ENCODE measurements around the gene PLXNA4.

DNA sequence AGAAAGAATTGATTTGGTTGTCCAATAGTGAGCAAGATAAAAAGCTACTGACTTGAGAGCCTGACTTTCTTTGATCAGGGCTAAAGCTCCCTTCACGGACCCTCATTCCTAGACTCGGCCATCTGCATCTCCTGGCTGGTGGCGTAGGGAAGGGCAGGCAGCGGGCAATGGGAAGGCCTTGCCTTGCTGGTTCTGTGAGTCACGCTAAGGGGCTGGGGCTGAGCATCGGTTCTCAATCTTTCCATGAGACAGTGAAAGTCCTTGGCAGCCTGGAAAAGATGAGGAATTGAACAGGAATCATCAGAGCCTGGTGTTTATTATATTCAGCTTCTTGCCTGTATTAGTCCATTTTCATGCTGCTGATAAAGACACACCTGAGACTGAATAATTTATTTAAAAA, 475.3 kb downstream of the PLXNA4 start:
- TF ChIP-seq, protein P1, sequence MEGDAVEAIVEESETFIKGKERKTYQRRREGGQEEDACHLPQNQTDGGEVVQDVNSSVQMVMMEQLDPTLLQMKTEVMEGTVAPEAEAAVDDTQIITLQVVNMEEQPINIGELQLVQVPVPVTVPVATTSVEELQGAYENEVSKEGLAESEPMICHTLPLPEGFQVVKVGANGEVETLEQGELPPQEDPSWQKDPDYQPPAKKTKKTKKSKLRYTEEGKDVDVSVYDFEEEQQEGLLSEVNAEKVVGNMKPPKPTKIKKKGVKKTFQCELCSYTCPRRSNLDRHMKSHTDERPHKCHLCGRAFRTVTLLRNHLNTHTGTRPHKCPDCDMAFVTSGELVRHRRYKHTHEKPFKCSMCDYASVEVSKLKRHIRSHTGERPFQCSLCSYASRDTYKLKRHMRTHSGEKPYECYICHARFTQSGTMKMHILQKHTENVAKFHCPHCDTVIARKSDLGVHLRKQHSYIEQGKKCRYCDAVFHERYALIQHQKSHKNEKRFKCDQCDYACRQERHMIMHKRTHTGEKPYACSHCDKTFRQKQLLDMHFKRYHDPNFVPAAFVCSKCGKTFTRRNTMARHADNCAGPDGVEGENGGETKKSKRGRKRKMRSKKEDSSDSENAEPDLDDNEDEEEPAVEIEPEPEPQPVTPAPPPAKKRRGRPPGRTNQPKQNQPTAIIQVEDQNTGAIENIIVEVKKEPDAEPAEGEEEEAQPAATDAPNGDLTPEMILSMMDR (conservative IDR thresholded peaks at IDR 0.05) = no peak
- TF ChIP-seq EZH2 (IDR thresholded peaks at IDR 0.05; ENCODE audit: low read depth) = no peak

Data from PC-9 (cell line).